Mesenteric fat pad (tissue), 1 donor: ENCODE results near the gene DNAL1. TPM values are rescaled to one million over a fixed set of nuclear protein-coding genes. Genes with fewer than 3 reads are reported as not detected.
A peak's percentile ranks its signal among the peaks of the same experiment; 100 is the strongest.
"Not testable (repeated sequence)": the region's sequence is repeated elsewhere in the genome, so short reads cannot be mapped to it uniquely, and the experiment has no call there.

Experiments used
- DNase-seq: peaks from one replicate; pipeline ENCODE4 v3.0.0-alpha.2; 2020; ENCODE audit warnings: low spot score
- long read RNA-seq: library from polyadenylated mRNA; unstranded; transcript quantifications from one replicate; pipeline ENCODE4 v2.0.0, GENCODE V29; 2020
- total RNA-seq: library from RNA; stranded (reverse); fragmentation: NEBNext Ultra II Directional; extraction: Animal tissue kit (Norgen Biotek cat#: 25700); gene quantifications from one replicate; pipeline ENCODE4 v1.2.1, GENCODE V29; 2021
- donor health status: DM: yes; HTN: yes; CAD: no.

DNAL1 gene, protein sequence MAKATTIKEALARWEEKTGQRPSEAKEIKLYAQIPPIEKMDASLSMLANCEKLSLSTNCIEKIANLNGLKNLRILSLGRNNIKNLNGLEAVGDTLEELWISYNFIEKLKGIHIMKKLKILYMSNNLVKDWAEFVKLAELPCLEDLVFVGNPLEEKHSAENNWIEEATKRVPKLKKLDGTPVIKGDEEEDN
- 19.5 TPM for total RNA-seq
- long read RNA-seq, full-length matches to known transcripts = 6 of 8 reads
- long read RNA-seq, partial matches to known transcripts = 0 of 8 reads
- long read RNA-seq, other reads (novel, unspliced or antisense) = 2 of 8 reads

DNA sequence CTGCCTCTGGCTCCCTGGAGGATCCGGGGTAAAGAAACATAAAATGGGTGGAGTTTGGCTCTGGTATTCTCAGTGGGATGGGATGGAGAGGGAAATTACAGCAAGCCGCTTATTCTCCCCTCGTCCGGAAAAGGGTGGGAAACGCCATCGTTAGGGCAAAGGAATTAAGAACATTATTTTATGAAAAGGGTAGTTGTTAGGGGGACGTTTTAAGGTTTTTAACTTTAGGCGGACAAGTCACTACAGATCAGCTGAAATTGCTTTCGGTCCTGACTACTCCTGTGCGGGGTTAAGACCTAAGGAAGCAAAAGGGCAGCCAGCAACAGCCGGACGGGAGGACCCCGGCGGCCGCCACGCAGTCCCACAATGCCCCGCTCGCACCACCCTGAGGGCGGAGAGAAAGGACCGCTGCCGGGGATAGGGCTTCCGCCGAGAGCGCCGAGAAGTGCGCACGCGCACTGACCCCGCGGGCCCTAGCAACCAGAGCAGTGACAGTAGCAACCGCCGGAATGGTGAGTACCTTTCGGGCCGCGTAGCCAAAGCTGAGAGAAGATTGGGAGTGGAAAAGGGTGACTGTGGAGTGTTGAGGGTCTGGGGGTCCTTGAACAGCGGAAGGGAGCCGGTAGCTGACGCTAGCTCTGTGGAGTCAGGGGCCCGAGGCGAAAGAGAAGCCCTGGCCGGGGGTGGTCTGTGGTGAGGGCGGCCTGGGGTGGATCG is at the start of gene DNAL1:
DNAL1 (plus strand) TSS at position 456 of the 717 bp plus-strand sequence; CDS start at position 510, 54 bp downstream.
- peak; percentile 98 for DNase-seq

DNA sequence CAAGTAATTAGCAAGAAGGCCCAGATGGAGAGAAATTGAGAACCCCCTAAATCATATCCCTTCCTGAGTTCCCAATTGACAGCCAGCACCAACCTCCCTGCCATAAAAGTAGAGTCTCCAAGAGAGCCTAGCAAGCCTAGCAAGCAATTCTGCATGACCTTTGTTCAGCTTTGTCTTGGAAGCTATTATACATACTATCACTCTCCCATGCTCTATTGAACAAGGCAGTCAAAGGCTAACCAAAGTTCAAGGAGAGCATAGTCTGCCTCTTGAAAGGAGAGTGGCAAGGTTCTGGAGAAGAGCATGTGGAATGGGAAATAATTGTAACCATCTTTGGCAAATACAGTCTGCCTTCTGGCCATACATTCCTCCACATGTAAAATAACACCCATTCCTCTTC is 45.3 kb upstream of the DNAL1 start:
- no peak for DNase-seq

DNA sequence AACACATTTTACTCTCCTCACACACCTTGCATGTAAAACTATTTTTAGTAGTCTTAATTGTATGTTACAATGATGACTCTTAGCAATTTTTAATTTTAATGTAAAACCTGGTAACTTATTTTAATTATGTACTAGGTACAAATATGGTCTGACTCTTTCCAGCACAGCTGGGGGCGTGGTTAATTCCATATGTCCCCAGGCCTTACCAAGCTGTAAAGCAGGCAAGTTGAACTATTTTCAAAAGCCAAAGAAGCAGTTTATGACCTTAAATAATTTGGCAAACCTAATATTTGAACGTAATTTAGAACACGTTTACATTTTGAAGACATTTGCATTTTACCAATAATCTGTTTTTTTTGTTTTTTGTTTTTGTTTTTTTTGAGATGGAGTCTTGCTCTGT is 41.8 kb upstream of the DNAL1 start:
- no peak for DNase-seq

DNA sequence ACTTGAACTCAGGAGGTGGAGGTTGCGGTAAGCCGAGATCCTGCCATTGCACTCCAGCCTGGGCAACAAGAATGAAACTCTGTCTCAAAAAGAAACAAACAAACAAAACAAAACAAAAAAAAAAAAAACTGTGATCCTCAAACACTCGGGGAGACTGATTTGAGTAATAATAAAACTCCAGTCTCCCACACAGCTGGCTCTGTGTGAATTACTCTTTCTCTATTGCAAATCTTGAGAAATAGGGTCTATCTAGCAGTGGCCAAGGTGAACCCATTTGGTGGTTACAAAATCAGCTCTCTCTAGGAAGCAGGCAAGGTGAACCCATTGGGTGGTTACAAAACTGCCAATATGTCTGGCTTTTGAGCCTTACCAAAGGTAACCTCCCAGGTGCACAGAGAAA is 38.5 kb upstream of the DNAL1 start:
- no peak for DNase-seq

DNA sequence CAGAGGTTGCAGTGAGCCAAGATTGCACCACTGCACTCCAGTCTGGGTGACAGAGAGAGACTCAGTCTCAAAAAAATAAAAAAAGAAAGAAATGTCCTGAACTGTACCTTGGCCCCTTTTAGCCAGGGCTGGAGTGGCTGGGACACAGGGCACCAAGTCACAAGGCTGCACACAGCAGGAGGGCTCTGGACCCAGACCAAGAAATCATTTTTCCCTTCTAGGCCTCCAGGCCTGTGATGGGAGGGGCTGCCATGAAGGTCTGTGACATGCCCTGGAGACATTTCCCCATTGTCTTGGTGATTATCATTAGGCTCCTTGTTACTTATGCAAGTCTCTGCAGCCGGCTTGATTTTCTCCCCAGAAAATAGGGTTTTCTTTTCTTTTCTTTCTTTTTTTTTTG is 37.5 kb upstream of the DNAL1 start:
- no peak for DNase-seq

DNA sequence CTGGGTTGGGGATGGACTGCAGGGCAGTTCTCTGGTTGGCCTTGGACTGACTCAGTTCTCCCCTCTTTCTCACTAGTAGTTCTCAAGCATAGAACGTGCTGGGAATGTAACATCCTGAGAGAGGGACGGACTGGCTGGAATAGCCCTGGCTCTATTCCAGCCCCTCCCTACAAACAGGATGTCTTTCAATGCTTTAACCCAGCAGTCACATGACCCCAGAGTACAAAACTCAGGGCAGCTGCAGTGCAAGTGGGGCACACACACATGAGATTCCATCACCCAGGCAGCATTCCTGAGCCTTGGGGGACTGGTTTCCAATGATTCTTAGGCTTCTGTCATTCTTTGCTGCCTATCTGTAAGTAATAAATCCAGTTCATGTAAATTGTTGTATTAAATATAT is 34.1 kb upstream of the DNAL1 start:
- DNase-seq = no peak

DNA sequence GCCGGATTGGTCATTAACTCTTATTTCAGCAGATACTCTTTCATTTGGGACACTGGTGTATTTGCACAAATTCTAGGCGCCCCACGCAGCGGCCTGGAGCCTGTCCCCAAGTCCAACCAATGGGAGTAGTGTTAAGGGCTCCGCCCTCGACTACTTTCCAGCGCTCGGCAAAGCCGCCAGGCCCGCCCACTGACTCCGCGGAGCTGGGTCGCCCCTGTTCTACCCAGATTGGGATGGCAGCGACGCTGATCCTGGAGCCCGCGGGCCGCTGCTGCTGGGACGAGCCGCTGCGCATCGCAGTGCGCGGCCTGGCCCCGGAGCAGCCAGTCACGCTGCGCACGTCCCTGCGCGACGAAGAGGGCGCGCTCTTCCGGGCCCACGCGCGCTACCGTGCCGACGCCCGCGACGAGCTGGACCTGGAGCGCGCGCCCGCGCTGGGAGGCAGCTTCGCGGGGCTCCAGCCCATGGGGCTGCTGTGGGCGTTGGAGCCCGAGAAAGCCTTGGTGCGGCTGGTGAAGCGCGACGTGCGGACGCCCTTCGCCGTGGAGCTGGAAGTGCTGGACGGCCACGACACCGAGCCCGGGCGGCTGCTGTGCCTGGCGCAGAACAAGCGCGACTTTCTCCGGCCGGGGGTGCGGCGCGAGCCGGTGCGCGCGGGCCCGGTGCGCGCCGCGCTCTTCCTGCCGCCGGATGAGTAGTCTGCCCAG is 32.3 kb upstream of the DNAL1 start, which contains the start of gene ACOT6:
ACOT6 (plus strand) TSS at position 179 of the 707 bp plus-strand sequence; CDS start at position 234, 55 bp downstream.
- DNase-seq = peak; percentile 90

DNA sequence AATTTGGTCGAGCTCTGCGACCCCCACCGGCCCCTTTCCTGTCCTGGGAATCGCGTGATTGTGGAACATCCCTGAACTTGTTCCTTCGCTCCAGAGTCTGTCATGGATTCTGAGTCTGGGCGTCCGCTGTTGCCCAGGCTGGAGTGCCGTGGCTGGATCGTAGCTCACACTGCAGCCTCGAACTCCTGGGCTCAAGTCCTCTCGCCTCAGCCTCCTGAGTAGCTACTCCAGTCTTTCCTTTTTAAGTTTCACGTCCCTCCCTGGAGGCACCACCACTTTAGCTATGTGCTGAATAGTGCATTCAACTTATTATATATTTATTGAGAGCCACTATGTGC is 31.8 kb upstream of the DNAL1 start:
- DNase-seq = peak; percentile 84

DNA sequence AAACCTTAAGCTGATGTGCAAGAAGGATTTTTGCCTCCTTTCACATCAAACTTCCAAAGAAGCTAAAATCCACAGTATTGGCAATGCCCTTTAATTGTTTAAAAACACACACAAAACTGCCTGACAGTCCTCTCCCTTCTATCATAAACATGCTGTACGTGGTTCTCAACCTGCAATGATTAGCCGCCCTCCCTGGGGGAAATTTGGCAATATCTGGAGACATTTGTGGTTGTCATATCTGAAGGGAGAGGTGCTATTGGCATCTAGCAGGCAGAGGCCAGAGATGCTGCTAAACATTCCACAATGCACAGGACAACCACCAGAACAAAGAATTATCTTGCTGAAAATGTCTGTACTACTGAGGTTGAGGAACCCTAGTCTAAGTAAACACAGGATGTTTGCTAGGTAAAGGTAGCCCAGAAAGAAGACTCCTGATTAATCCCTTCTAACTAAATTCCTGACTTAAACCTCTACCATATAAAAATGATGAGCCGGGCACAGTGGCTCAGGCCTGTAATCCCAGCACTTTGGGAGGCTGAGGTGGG is 31.3 kb upstream of the DNAL1 start:
- DNase-seq = peak; percentile 14

DNA sequence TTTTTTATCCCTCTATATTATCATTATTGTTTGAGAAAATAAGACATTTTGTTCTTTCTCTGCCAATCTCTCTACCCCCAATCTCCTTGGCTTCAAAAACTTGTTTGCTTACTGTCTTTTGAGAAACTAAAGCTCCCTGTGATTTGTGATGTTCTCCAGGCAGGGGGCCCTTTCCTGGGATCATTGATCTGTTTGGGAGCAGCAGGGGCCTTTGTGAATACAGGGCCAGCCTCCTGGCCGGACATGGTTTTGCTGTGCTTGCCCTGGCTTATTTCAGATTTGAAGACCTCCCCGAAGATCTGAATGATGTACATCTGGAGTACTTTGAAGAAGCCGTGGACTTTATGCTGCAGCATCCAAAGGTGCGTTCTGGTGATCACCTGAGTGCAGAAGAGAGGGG is 28.0 kb upstream of the DNAL1 start:
- no peak for DNase-seq

DNA sequence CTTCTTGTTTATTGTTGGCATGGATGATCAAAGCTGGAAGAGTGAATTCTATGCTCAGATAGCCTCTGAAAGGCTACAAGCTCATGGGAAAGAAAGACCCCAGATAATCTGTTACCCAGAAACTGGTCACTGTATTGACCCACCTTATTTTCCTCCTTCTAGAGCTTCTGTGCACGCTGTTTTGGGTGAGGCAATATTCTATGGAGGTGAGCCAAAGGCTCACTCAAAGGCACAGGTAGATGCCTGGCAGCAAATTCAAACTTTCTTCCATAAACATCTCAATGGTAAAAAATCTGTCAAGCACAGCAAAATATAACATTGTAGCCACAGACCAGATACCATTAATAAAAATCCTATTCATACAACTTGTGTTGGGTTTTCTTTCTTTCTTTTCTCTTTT is 25.3 kb upstream of the DNAL1 start:
- DNase-seq = no peak

DNA sequence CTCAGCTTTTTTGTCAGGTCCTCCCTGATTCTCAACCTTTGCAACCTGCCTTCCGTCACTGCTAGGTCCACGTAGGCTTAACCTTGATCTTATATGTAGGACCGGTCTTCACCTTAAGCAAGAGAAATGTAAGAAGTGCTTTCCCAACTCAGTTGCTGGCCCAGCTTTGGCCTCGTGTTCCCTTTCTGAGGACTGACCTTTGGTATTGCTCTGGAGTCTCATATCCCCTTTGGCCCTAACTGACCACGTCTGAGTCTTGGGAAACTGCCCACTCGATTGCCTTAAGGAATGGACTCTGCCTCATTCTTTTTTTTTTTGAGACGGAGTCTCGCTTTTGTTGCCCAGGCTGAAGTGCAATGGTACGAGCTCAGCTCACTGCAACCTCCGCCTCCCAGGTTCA is 24.5 kb upstream of the DNAL1 start:
- DNase-seq = no peak

DNA sequence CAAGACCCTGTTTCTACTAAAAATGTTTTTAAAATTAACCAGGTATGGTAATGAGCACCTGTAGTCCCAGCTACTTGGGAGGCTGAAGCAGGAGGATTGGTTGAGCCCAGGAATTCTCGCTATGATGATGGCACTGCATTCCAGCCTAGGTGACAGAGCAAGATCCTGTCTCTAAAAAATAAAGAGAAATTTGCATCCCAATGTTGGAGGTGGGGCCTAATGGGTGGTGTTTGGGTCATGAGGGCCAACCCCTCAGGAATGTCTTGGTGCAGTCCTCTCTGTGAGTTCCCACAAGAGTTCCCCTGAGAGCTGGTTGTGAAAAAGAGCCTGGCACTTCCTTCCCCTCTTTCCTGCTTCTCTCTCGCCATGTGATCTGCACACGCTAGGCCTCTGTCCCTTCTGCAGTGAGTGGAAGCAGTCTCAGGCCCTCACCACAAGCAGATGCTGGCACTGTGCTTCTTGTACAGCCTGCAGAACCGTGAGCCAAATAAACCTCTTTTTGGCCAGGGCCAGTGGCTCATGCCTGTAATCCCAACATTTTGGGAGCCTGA is 21.2 kb upstream of the DNAL1 start:
- DNase-seq = no peak

DNA sequence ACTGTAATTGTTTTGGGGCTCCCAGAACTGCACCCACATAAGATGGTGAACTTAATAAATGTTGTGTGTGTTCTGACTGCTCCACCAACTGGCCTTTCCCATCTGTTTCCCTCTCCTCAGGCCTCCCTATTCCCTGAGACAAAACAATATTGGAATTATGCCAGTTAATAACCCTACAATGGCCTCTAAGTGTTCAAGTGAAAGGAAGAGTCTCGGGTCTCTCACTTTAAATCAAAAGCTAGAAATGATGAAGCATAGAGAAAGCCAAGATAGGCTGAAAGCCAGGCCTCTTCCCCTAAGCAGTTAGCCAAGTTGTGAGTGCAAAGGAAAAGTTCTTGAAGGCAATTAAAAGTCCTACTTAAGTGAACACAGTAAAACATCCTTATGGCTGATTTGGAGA is 19.1 kb upstream of the DNAL1 start:
- DNase-seq = no peak

DNA sequence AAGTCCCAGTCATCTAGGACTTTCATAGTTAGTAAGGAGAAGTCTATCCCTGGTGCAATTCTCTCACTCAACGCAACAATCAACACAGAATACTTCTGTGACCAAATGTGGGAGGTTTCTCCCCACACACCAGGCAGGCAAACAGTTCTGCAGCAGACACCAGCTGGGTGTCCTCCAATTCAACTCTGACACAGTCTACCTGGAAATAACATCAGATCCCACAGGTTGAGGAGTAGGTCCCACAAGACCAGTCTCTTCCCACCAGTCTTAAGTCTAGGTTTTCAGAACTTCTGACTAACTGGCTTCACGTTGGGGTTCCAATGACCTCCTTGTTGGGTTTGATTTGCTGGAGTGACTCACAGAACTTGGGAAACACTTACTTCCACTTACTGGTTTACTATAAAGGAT is 17.6 kb upstream of the DNAL1 start:
- DNase-seq = no peak

DNA sequence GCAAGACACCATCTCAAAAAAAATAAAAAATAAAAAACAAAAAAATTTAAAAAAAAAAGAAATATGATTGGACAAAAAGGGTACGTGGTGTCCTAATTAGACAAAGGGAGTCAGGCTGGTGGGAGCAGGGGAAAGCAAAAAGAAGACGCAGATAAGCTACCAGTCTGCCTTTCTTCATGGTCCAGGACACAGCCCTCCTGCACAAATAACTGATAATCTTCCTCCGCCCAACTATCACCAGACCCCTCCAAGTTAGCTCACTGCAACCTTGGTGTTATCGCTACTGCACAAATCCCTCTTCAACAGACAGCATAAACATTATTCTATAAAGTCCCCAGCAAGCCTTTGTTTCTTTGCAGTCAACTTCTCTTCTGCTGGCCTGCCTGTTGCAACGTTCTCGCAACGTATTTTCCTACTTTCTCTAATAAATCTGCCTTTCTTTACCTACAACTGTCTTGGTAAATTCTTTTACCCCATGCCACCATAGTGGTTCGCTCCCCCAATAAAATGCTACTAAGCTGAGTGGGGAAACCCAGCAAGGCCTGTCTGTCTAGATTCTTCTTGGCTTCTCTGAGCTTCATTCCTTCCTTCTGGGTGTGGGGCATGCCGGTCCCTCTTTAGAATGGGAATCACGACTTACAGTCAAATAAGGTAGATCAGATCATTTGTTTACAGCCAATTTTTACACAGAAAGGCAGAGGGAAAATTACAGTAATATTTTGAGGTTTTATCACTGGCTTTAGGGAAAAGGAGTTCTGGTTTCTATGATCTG is 14.6 kb upstream of the DNAL1 start:
- DNase-seq = no peak

DNA sequence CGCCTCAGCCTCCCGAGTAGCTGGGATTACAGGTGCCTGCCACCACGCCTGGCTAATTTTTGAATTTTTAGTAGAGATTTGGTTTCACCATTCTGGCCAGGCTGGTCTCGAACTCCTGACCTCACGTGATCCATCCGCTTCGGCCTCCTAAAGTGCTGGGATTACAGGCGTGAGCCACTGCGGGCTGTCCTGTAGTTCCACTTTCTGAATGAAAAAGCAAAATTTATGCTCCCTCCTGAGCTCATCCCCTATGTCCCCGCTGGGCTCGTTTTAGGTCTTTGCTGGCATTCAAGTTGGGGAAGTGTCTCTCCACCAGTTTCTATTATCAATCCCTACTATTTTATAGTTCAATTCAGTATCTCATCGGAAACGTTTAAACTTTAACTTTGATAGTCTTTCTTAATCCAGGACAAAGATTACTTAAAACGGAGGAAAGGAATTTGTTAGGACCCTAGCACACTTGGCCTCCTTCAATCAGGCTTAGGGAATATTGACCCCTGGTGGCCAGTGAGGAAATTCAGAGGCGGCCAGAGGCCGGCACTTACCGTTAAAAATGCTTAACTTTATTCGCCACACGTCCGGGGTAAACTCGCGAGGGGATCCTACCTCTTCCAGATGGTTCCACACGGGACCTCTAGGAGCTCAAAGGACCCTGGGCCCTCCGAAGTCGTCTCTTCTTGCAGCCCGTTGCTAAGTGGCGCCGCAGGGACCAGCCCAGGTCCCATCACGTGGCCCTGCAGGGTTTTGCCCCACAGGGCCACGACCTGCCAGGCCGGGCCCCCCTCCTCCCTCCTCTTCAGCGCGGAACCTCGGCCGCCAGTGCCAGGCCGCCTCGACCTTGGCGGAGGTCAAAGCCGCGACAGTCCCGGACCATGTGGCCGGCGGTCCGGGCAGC is 11.4 kb upstream of the DNAL1 start:
- DNase-seq = no peak

DNA sequence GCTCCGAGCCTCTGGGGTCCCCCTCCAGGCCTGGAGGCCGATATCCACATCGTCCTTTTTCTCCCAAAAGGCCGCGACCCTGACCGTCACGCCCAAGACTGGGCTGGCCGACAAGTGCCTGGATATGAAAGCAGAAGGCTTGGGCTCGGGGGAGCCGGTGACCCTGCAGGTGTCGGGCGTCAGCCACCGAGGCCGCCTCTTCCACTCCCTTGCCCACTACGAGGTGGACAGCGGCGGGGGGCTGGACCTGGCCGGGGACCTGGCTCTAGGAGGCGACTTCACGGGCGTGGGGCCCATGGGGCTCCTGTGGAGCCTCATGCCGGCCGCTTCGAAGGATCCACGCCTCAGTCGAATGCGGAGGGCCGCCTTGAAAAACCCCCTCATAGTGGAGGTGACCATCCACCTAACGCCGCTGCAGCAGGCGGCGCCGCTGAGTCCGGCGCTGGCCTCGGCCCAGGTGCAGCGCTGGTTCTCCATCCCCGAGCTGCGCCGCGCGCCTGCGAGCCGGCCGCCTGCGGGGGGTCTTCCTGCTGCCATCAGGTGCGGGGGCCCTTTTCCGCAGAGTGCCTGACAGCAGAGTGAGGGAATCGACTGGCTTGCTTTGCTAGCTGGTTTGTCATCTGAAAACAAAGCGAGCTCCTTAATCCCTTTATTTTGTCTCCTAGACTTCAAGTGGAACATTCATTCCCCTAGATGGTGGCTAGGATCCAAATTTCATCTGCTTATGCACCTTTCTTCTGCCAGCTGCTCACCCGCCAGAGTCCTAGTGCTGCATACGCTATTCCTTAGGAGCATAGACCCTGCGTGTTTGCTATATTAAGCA is 10.6 kb upstream of the DNAL1 start:
- no peak for DNase-seq

DNA sequence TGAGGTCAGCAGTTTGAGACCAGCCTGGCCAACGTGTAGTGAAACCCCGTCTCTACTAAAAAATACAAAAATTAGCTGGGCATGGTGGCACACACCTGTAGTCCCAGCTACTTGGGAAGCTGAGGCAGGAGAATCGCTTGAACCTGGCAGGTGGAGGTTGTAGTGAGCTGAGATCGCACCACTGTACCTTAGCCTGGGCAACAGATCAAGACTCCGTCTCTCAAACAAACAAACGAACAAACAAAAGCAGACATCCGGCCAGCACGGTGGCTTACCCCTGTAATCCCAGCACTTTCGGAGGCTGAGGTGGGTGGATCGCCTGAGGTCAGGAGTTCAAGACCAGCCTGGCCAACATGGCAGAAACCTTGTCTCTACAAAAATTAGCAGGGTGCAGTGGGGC is 8.4 kb upstream of the DNAL1 start:
- DNase-seq = not testable (repeated sequence)
